GM12878 (cell line): ENCODE measurements around the gene SLC39A5. TPM values are rescaled to one million over a fixed set of nuclear protein-coding genes. Genes with fewer than 3 reads are reported as not detected.

Experiments
- ATAC-seq: fragments of 200-7000 bp; cut with Tn5 transposase; 3 replicates; pipeline ENCODE4 v1.9.1; 2020; ENCODE audit warnings: mild to moderate bottlenecking, moderate library complexity
- BruUV-seq: library from RNA; stranded (reverse); fragments of 400-500 nt; replicated peaks from 2 replicates; lab custom pipeline; 2021; lab: Mats Ljungman, UMichigan
- CTCF ChIA-PET: fragments of 300-600 bp; sonication (Branson Sonifier 250); formaldehyde crosslinking; extraction: SDS; loops from one replicate; lab custom pipeline; 2021; ENCODE audit warnings: inconsistent platforms; lab: Yijun Ruan, JAX
- POLR2A ChIA-PET: fragments of 350-600 bp; formaldehyde crosslinking; extraction: SDS; loops from one replicate; lab custom pipeline; 2021; ENCODE audit warnings: inconsistent platforms; lab: Charles Lee
- RAD21 ChIA-PET: fragments of 300-600 bp; sonication (Branson Sonifier 250); formaldehyde crosslinking; loops from one replicate; lab custom pipeline; 2023; ENCODE audit warnings: antibody characterized with exemption; ENCODE audit not compliant: unreplicated experiment; lab: Charles Lee
- SMC1A ChIA-PET: fragments of 300-600 bp; sonication (Branson Sonifier 250); formaldehyde crosslinking; loops from one replicate; lab custom pipeline; 2023; ENCODE audit not compliant: unreplicated experiment, uncharacterized antibody; lab: Charles Lee
- DNase-seq: peaks from one replicate; pipeline ENCODE4 v3.0.0-alpha.2; 2011; ENCODE audit warnings: low read depth, low spot score
- FAIRE-seq: peaks from 3 replicates; lab custom pipeline; 2011; peaks lifted over from hg19 to GRCh38; lab: Jason Lieb, UNC
- H2AFZ ChIP-seq: 2 replicates; pipeline ENCODE4 v1.6.0; 2011; ENCODE audit warnings: low read depth, low read length, control low read depth; ENCODE audit not compliant: control insufficient read depth
- H3K27ac ChIP-seq: 2 replicates; pipeline ENCODE4 v1.5.1; 2011; ENCODE audit warnings: control low read depth; ENCODE audit not compliant: control insufficient read depth, insufficient read depth
- H3K27me3 ChIP-seq, 2 experiments: replicated peaks in 1 of 2; 2 replicates each; pipeline versions ENCODE4 v1.6.0 to v1.6.1; 2011; ENCODE audit warnings: low read length in 1 of 2; ENCODE audit not compliant: control insufficient read depth in 2 of 2, insufficient read depth in 2 of 2
- H3K36me3 ChIP-seq, 2 experiments: 2 replicates each; pipeline ENCODE4 v1.5.1; 2011; ENCODE audit warnings: low read length in 1 of 2; ENCODE audit not compliant: control insufficient read depth in 2 of 2, insufficient read depth in 2 of 2
- H3K4me1 ChIP-seq: 2 replicates; pipeline ENCODE4 v1.6.1; 2011; ENCODE audit warnings: mild to moderate bottlenecking, low read length, moderate library complexity, mixed read lengths; ENCODE audit not compliant: control insufficient read depth, insufficient read depth
- H3K4me2 ChIP-seq: 2 replicates; pipeline ENCODE4 v1.6.0; 2011; ENCODE audit warnings: control low read depth; ENCODE audit not compliant: control insufficient read depth, insufficient read depth
- H3K4me3 ChIP-seq: fragments of 200-600 bp; sonication (generic); 2 replicates; pipeline ENCODE4 v1.5.1; 2016
- H3K79me2 ChIP-seq: 2 replicates; pipeline ENCODE4 v1.6.0; 2011; ENCODE audit warnings: low read length; ENCODE audit not compliant: control insufficient read depth, insufficient read depth
- H3K9ac ChIP-seq: 2 replicates; pipeline ENCODE4 v1.8.0; 2011; ENCODE audit warnings: low read length, control low read depth, mixed read lengths; ENCODE audit not compliant: control insufficient read depth, insufficient read depth
- H3K9me3 ChIP-seq: replicated peaks from 3 replicates; pipeline ENCODE4 v1.5.1; 2011; ENCODE audit warnings: mild to moderate bottlenecking, low read length; ENCODE audit not compliant: control insufficient read depth, insufficient read depth
- H4K20me1 ChIP-seq: 2 replicates; pipeline ENCODE4 v1.6.0; 2011; ENCODE audit not compliant: control insufficient read depth, insufficient read depth
- BCL11A ChIP-seq: IDR thresholded peaks from 2 replicates; pipeline ENCODE4 v1.6.1; 2011; ENCODE audit warnings: low read depth, low read length
- BMI1 ChIP-seq: fragments of 450-650 bp; IDR thresholded peaks from 2 replicates; pipeline ENCODE4 v1.6.1; 2016; ENCODE audit warnings: mild to moderate bottlenecking, moderate library complexity, borderline replicate concordance
- CBX5 ChIP-seq: sonication (generic); IDR thresholded peaks from 2 replicates; pipeline ENCODE4 v1.6.1; 2016; ENCODE audit warnings: low read depth, moderate library complexity, mild to moderate bottlenecking, inconsistent platforms
- EED ChIP-seq: sonication (generic); IDR thresholded peaks from 2 replicates; pipeline ENCODE4 v1.6.1; 2016; ENCODE audit warnings: antibody characterized with exemption, low read depth
- FOXM1 ChIP-seq: IDR thresholded peaks from 2 replicates; pipeline ENCODE4 v1.6.1; 2012; ENCODE audit warnings: low read depth, mild to moderate bottlenecking, inconsistent platforms, low read length, moderate library complexity
- JUND ChIP-seq: IDR thresholded peaks from 2 replicates; pipeline ENCODE4 v1.6.1; 2012; ENCODE audit warnings: low read depth, mild to moderate bottlenecking, low read length, improper control_type of control experiment, moderate library complexity
- MYB ChIP-seq: fragments of 150-350 bp; IDR thresholded peaks from 2 replicates; pipeline ENCODE4 v1.6.1; 2014; ENCODE audit warnings: mild to moderate bottlenecking, low read depth, low read length, borderline replicate concordance
- NFXL1 ChIP-seq: fragments of 450-650 bp; IDR thresholded peaks from 2 replicates; pipeline ENCODE4 v1.6.1; 2017; ENCODE audit warnings: antibody characterized with exemption, mild to moderate bottlenecking, borderline replicate concordance
- POLR2A ChIP-seq: IDR thresholded peaks from 2 replicates; pipeline ENCODE4 v1.6.1; 2011; ENCODE audit warnings: low read depth, mild to moderate bottlenecking, low read length
- POLR2AphosphoS5 ChIP-seq: IDR thresholded peaks from 2 replicates; pipeline ENCODE4 v1.6.1; 2011; ENCODE audit warnings: mild to moderate bottlenecking, low read length, inconsistent platforms
- RAD51 ChIP-seq: fragments of 450-650 bp; IDR thresholded peaks from 2 replicates; pipeline ENCODE4 v1.6.1; 2016; ENCODE audit warnings: moderate library complexity, mild to moderate bottlenecking, inconsistent platforms
- RBBP5 ChIP-seq: fragments of 200-600 bp; sonication (generic); conservative IDR thresholded peaks from 2 replicates; pipeline ENCODE4 v1.6.1; 2016
- SMAD1 ChIP-seq: fragments of 450-650 bp; IDR thresholded peaks from 2 replicates; pipeline ENCODE4 v1.6.1; 2018; ENCODE audit warnings: mild to moderate bottlenecking, low read depth; ENCODE audit not compliant: partially characterized antibody
- WGBS: methylation state at CpG from one replicate; pipeline ENCODE4 v1.1.6; 2016; ENCODE audit warnings: low lambda C conversion rate; ENCODE audit not compliant: insufficient replicate concordance, insufficient coverage; ENCODE audit errors: missing lambda C conversion rate; 5-methylcytosine and 5-hydroxymethylcytosine counted together
- in situ Hi-C: fragments of 300-500 bp; cut with MboI; formaldehyde crosslinking; loops from 9 replicates; pipeline ENCODE4 v1.14.3; 2018; ENCODE audit warnings: mixed read lengths
- intact Hi-C: fragments of 100-400 bp; cut with micrococcal nuclease; formaldehyde crosslinking; loops from one replicate; pipeline ENCODE4 v1.14.2; 2022; ENCODE audit not compliant: unreplicated experiment
- polyA plus RNA-seq, 11 experiments: library from polyadenylated mRNA; depleted of rRNA in 4 of 11; unstranded in 6 of 11; stranded (reverse) in 5 of 11; fragments of >200 nt; fragmentation: Nextera tagmentation in 4 of 11; fragmentation: Illumina TruSeq in 1 of 11; extraction: Ambion mirVana in 4 of 11; extraction: Trizol in 1 of 11; gene quantifications; 1 replicate in 1 of 11; 2 replicates in 10 of 11; pipeline versions ENCODE4 v1.2.1 to v1.2.3, GENCODE V29; 2011 to 2016; ENCODE audit warnings: inconsistent platforms in 2 of 11, missing spikeins in 2 of 11, low read depth in 1 of 11
- total RNA-seq, 4 experiments: library from RNA; depleted of rRNA in 3 of 4; stranded (reverse); fragments of >200 nt in 3 of 4; fragmentation: Illumina TruSeq in 1 of 4; extraction: Trizol in 1 of 4; gene quantifications; 2 replicates each; pipeline versions ENCODE4 v1.2.1 to v1.2.3, GENCODE V29; 2013 to 2021

The SLC39A5 gene
- total and polyA plus RNA-seq, 10 of the 15 experiments (the other 5 are each of a cell fraction or from before 2014, with no cell fraction given), result 0.15 to 0.56 (median 0.15) TPM; not detected in 7

DNA sequence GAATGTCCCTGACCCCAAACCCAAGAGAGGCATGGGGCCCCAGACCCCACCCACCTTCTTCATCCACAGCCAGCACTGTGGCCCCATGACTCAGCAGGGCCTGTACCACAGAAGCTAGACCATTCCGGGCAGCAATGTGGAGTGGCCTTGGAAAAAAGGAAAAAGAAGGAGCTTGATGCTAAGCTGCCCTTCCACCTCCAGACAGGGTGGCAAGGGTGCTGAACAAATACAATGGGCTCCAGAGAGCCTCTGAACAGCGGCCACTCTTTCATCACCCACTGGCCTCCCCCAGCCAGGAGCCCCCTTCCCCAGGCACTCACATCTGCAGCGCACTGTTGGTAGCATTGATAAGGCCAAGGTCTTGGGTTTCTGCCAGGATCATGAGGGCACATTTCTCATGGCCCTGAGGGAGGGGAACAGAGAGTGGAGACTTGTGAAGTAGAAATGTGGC lies 13.9 kb downstream of the SLC39A5 start:
- Histone ChIP-seq H3K27ac (no peak overlapping the region), H4K20me1 (no peaks in the 10 kb centered on the region), H2AFZ (no peak overlapping the region), H3K4me1 (no peaks in the 10 kb centered on the region), H3K4me2 (no peak overlapping the region), H3K27me3 (no peaks in the 10 kb centered on the region)
- ATAC-seq (no peak), FAIRE-seq (no peak)
- RAD21 ChIA-PET, result no interaction called here
- 69% methylated on average over 3 of the region's 3 CpGs for WGBS
- POLR2A ChIA-PET, result interaction anchor here (1.0 kb wide), 1 partner anchor 22 kb away, joined by 4 read pairs; the partner anchor contains the start of gene RNF41
- no peak for TF ChIP-seq NFXL1
- no peak for TF ChIP-seq BCL11A
- no peak for TF ChIP-seq RAD51
- no peak for TF ChIP-seq MYB
- no peak for TF ChIP-seq POLR2A
- TF ChIP-seq, all 136 proteins: peak for 0
- in situ Hi-C loops (no loop called here), intact Hi-C loops (no loop called here)
- ChIA-PET CTCF (interaction anchor here (1.0 kb wide), 1 partner anchor 220 kb away, joined by 3 read pairs; no protein-coding TSS in a partner anchor), SMC1A (interaction anchor here (0.5 kb wide), 1 partner anchor 15 kb away, joined by 3 read pairs; no protein-coding TSS in a partner anchor)
- no peak overlapping the region for H3K4me3 ChIP-seq
- H3K36me3 ChIP-seq, result peaks cover 12 to 27% of the 10 kb centered on the region in 2 experiments
- no peak overlapping the region for H3K9ac ChIP-seq
- BruUV-seq, result no TSS peak
- no peaks in the 10 kb centered on the region for H3K79me2 ChIP-seq
- H3K9me3 ChIP-seq, result no peaks in the 10 kb centered on the region
- no peak for DNase-seq

DNA sequence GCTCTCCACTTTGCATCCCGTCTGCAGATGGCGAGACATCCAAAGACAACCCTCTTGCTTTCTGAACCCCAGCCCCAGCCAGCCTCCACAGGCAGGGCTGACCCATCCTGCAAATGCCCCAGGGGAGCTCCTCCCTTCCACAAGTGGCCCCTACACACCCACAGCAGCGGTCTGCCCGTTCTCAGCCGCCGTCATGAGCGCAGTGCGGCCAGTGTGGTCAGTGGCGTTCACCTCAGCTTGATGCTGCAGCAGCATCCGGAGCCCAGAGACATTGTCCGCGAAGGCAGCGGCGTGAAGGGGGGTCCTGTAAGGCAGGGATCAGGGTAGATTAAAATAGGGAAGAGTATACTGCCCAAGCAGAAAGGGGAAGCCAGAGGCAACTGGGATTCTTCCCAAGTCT lies 14.6 kb downstream of the SLC39A5 start:
- no peak overlapping the region for H3K4me2 ChIP-seq
- DNase-seq (no peak), ATAC-seq (no peak), FAIRE-seq (no peak)
- H3K4me3 ChIP-seq, result no peak overlapping the region
- H4K20me1 ChIP-seq, result no peaks in the 10 kb centered on the region
- intact Hi-C loops, result no loop called here
- no peaks in the 10 kb centered on the region for H3K79me2 ChIP-seq
- peaks cover 12 to 27% of the 10 kb centered on the region in 2 experiments for H3K36me3 ChIP-seq
- H3K9me3 ChIP-seq, result no peaks in the 10 kb centered on the region
- POLR2A ChIA-PET, result interaction anchor here (1.0 kb wide), 1 partner anchor 23 kb away, joined by 4 read pairs; the partner anchor contains the start of gene RNF41
- H3K4me1 ChIP-seq, result no peaks in the 10 kb centered on the region
- TF ChIP-seq JUND (no peak), CBX5 (no peak), BMI1 (no peak), POLR2AphosphoS5 (no peak), BCL11A (no peak), SMAD1 (no peak), EED (no peak), RBBP5 (no peak), FOXM1 (no peak)
- CTCF ChIA-PET, result no interaction called here
- H3K27ac ChIP-seq, result no peak overlapping the region
- no peak overlapping the region for H2AFZ ChIP-seq
- 95% methylated on average over 14 of the region's 14 CpGs for WGBS
- H3K27me3 ChIP-seq, result no peaks in the 10 kb centered on the region
- BruUV-seq, result no TSS peak
- no peak overlapping the region for H3K9ac ChIP-seq
- RAD21 ChIA-PET, result no interaction called here
- SMC1A ChIA-PET, result no interaction called here
- in situ Hi-C loops, result no loop called here
